Uterus (tissue), 2 donors: ENCODE data around the gene AGFG1.

Experiments used
- CTCF ChIP-seq, 4 experiments: fragments of 200-600 bp in 2 of 4; fragments of 450-650 bp in 2 of 4; sonication (generic) in 2 of 4; IDR thresholded peaks; one replicate each; pipeline ENCODE4 v1.5.1; 2016 to 2019; ENCODE audit warnings: antibody characterized with exemption in 4 of 4, mild to moderate bottlenecking in 2 of 4, moderate library complexity in 1 of 4
- POLR2A ChIP-seq, 2 donors: fragments of 450-650 bp; IDR thresholded peaks; one replicate each; pipeline ENCODE4 v1.6.1; 2016; ENCODE audit warnings: antibody characterized with exemption in 2 of 2, mild to moderate bottlenecking in 1 of 2, moderate library complexity in 1 of 2

- no peak for TF ChIP-seq POLR2A (IDR thresholded peaks at IDR 0.05)
- TF ChIP-seq CTCF (IDR thresholded peaks at IDR 0.05) = peak in 1 of 4 experiments; percentile 28
Measured at GRCh38 chr2:227479865-227480475, 8.0 kb downstream of the AGFG1 start.
